HG02623 (cell line): ENCODE results near the gene DNER.

Experiments
- ATAC-seq: cut with Tn5 transposase; IDR thresholded peaks from one replicate; pipeline ENCODE4 v1.9.1; 2021; ENCODE audit warnings: moderate library complexity; ENCODE audit not compliant: unreplicated experiment

The DNER gene

DNA sequence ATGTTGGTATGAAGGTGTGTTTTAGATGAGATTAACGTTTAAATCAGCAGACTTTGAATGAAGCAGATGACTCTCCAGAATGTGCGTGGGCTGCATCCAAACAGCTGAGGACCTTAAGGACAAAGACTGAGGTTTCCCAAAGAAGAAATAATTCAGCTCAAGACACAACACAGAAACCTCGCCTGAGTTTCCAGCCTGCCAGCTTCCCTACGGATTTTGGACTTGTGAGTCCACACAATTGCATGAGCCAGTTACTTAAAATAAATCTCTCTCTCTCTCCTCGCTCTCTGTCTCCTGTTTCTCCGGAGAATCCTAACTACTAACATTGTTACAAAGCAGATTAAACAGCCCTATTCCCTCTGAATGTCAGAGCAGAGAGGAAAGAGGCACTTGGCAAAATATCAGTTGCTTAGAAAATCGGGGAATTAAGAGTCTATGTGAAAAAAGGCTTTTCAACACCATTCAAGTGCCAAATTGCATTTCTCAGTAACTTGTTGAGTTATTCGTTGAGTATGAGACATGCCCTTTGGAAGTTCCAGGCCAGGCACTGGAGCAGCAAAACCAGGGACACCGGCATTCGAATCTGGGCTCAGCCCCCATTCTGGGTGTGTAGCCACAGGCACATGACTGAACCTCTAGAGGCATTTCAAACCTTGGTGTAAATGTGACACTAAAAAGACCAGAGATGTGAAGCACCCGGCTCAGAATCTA, 268.7 kb downstream of the DNER start:
- no peak for ATAC-seq

GRCh38 chr2:229445019-229445418, 269.3 kb downstream of the DNER start:
- ATAC-seq, result no peak

GRCh38 chr2:229443546-229444268, 270.6 kb downstream of the DNER start:
- ATAC-seq, result no peak

DNA sequence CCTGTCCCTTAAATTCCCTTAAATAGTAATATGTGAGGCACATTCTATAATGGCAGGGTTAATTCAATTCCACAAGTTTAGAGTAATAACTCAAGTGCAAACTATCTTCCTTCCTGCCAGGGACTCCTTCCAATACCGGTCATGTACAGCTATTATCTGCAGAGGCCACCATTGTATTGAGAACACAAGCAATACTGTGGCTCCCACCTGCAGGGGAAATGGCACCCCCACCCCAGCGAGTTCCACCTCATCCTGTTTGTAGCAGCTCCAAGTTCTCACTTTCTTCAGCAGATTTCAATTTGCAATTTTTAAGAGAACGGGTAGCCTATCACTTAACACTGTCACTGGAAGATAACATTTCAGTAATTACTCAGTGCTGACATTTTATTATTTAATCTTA, 271.2 kb downstream of the DNER start:
- ATAC-seq, result no peak

DNA sequence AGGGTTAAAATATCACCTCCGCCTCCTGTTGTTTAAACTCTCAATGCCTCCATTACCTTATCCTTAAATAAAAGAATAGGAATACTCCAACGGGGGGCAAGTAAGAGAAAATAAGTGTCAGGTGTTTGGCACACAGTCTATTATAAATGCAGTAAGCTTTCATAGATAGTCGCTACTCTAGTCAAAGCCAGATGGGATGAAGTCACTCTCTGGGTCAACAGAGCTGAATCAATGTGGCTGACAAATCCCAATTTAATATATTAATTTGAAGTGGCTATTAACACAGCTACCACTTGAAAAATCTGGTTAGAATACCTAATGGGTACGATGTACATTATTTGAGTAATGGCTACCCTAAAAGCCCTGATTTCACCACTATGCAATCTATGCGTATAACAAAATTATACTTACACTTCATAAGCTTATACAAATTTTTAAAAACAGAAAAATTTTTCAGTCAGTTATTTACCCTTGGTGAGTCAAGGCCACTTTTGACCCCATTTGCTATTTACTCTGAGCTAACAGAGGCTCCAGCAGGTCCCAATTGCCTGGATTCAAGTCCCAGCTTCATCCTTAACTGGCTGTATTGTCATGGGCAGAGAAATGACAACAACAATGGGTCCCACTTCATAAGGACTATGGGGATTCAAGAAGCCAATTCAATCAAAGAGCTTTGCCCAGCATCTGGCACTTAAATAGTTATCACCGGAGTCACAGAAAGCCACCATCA, 275.8 kb downstream of the DNER start:
- ATAC-seq, result no peak

- no peak for ATAC-seq
Measured at GRCh38 chr2:229437467-229437866, 276.9 kb downstream of the DNER start.

DNA sequence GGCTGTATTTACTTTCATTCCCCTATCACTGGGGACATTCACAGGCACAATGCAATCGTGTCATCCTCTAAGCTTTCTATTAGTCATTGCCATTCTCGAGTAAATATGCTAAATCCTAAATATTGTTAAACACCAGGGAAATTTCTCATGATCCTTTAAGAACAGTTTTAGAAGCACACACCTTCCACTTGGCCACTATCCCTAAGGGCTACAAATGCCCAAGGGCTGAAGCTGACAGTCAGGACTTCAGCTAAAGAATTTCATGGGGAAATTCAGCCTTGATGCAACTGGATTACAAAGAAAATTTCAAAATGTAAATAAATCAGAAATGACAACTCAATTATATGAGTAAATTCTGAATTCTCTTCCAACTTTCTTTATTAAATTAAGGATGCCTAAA, 280.2 kb downstream of the DNER start:
- no peak for ATAC-seq

GRCh38 chr2:229433351-229433750, 281.0 kb downstream of the DNER start:
- ATAC-seq, result no peak

- no peak for ATAC-seq
Measured at GRCh38 chr2:229431327-229431954, 282.9 kb downstream of the DNER start.

- ATAC-seq, result no peak
Measured at GRCh38 chr2:229429589-229429988, 284.8 kb downstream of the DNER start.

DNA sequence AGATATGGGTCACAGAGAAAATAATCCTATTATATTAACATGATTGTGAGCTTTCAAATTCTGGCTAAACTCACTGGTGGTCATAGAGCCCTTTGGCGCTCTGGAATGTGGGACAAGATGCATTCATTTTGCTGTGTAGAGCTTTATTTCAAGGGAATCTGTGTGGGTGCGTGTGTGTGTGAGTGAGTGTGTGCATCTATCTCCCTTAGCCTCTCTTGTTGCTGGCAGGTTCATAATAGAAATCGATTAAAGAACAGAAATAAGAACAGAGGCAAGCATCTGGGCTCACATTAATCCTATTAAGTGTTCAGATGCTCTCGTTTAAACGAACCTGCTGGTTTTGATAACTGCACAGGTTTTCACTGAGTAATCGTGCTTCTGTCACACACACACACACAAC, 287.9 kb downstream of the DNER start:
- ATAC-seq, result no peak

DNA sequence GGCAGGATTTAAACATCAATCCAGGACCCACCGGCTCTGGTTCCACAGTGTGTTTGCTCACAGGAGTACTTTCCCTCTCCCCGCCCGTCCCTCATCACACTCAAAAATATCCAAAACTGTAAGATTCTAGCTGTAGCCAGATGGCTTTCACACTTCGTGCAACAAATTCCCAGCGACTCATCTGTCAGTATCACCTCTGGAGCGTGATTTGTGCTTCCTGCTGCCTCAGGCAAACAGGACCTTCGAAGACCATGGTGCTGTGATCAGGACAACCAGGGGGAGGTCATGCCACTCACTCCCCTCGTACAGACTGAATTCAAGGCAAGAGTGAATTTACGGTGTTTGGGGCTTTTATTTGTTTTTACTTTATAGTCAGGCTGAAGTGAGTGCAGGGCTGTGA, 288.8 kb downstream of the DNER start:
- no peak for ATAC-seq

DNA sequence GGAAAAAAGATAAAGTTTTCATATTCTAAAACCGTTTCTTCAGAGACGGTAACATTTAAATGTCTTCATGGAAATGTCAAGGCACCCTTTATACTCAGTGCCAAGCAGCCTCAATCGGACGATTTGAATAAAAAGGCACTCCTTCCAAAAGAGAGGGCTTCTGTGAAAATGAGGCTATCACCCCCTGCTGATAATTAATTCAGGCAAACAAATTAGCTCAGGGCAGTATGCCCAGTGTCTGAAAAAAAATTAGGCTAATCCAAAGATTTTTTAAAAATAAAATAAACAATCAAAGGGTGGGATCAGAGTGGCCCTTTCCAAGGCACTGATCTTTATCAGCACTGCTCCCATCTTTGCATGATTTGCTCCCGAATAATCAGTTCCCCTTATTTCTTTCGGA, 292.3 kb downstream of the DNER start:
- ATAC-seq, result no peak

DNA sequence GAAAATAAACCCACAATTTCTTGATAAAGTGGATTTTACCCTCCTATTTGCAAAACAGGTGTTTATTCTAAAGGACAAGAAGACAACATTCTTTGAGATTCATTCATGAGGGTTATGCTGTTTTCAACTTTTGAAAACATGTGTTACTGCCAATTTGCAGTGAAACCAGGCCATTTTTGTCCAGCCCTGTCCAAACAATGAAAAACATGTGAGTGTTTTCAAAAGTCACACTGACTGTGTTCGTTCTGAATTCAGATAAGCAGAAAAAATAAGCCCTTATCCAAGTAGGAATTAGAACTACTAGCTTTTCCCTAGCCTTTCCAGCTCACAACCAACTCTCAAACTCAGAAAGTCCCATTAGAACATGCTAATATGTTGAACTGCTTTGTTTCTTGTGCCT, 295.2 kb downstream of the DNER start:
- no peak for ATAC-seq

- no peak for ATAC-seq
Measured at GRCh38 chr2:229417916-229418315, 296.4 kb downstream of the DNER start.

- no peak for ATAC-seq
Measured at GRCh38 chr2:229417176-229417575, 297.2 kb downstream of the DNER start.

DNA sequence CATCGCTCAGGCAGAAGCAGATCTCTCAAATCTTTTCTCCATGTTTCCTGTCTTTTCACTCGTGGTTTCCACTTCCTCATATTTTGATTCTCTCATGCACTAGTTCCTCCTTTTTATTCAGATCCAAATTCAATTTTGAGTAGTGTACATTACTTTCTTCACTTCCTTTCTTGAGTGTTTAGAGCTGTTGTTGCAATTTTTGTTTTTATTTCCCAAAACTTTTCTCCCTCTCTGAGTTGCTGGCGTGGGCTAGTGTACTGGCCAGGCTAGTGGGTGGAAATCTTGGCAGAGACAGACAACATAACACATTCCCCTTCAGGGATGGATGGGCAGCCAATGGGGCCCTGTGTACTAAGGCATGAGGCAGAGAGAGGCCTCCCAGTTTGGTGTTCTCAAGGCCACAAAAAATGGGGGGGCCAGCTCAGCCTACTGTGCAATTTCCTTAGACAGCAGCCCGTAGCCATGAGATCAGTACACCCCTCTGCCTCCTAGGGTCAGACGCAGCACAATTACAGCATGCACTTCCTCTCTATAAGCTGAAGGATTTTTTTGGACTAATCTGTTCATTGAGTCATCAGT, 298.1 kb downstream of the DNER start:
- no peak for ATAC-seq

DNA sequence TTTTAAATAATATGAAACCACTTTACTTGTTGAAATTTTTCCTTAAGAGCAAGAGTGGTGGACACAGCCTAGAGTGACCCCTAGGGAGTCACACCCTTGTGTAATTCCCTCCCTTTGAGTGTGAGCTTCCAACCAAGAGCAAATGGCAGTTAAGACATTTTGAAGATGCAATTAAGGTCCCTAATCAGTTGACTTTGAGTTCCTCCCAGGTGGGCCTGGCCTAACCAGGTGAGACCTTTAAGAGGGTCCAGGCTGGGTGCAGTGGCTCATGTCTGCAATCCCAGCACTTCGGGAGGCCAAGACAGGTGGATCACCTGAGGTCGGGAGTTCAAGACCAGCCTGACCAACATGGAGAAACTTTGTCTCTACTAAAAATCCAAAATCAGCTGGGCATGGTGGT, 299.7 kb downstream of the DNER start:
- ATAC-seq, result no peak

GRCh38 chr2:229412686-229413085, 301.7 kb downstream of the DNER start:
- ATAC-seq, result no peak

DNA sequence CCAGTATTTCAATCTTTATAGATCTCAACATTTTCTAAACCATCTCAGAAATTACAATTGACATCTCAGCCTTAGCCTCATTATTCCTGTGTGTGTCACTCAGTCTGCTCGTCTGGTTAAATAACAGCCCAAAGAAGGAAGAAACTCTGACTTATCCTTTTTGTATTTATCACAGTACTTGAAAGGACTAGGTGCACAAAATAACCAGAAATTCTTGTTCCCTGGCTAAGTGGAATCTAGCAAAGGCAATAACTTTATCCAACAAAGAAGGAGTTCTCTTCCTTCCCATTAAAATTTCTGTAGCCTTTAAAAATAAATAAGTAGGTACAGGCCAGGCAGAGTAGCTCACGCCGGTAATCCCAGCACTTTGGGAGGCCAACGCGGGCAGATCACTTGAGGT, 303.4 kb downstream of the DNER start:
- ATAC-seq, result no peak

DNA sequence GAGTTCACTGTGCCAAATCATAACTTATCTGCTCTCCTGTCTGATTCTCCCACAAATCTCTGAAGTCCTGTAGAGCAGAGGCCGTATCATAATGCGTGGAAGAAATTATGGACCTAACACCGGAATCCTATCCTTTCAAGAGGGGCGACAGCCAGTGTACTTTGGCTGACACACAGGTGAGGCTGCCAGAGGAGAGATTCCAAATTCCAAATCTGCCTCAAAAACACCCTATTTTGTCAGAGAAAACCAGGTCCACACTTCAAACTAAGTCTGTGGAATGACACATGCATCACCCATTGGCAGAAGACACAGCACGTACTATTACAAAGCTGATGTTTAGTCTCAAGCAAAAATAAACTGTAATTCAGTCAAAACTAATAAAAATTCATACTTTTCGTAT, 304.1 kb downstream of the DNER start:
- ATAC-seq, result no peak
